ENCODE data around the gene ARHGEF28.

GRCh38 chr5:73822989-73823339, 197.0 kb downstream of the ARHGEF28 start:
- TF ChIP-seq CBFA2T2 (conservative IDR thresholded peaks at IDR 0.05) (no peak), GTF3C2 (IDR thresholded peaks at IDR 0.05; ENCODE audit: borderline replicate concordance, extremely low read depth, insufficient read length) (no peak), TAF1 (IDR thresholded peaks at IDR 0.05; ENCODE audit: control insufficient read depth, extremely low read depth, insufficient read depth, low read length, severe bottlenecking) (no peak), NFYB (IDR thresholded peaks at IDR 0.05; ENCODE audit: extremely low read depth, insufficient read length) (no peak), SNAPC5 (CRISPR knock-in tag; IDR thresholded peaks at IDR 0.05) (no peak), ZNF274 (IDR thresholded peaks at IDR 0.05; ENCODE audit: borderline replicate concordance, low read depth, low read length) (no peak), JUN (IDR thresholded peaks at IDR 0.05; ENCODE audit: borderline replicate concordance, low read depth, low read length) (no peak), JUN (CRISPR knock-in tag; IDR thresholded peaks at IDR 0.05; ENCODE audit: borderline replicate concordance) (no peak), POLR2G (IDR thresholded peaks at IDR 0.05; ENCODE audit: low read depth, low read length) (no peak), ZKSCAN8 (CRISPR knock-in tag; IDR thresholded peaks at IDR 0.05) (no peak), E2F6 (IDR thresholded peaks at IDR 0.05; ENCODE audit: borderline replicate concordance in 1 of 2, extremely low read depth in 1 of 2, insufficient read depth in 1 of 2, insufficient read length in 1 of 2, low read depth in 1 of 2, low read length in 1 of 2, poor library complexity in 1 of 2, severe bottlenecking in 1 of 2) (no peak), BRCA1 (IDR thresholded peaks at IDR 0.05) (no peak), BRCA1 (CRISPR knock-in tag; IDR thresholded peaks at IDR 0.05) (no peak)
- TF ChIP-seq, protein P1, sequence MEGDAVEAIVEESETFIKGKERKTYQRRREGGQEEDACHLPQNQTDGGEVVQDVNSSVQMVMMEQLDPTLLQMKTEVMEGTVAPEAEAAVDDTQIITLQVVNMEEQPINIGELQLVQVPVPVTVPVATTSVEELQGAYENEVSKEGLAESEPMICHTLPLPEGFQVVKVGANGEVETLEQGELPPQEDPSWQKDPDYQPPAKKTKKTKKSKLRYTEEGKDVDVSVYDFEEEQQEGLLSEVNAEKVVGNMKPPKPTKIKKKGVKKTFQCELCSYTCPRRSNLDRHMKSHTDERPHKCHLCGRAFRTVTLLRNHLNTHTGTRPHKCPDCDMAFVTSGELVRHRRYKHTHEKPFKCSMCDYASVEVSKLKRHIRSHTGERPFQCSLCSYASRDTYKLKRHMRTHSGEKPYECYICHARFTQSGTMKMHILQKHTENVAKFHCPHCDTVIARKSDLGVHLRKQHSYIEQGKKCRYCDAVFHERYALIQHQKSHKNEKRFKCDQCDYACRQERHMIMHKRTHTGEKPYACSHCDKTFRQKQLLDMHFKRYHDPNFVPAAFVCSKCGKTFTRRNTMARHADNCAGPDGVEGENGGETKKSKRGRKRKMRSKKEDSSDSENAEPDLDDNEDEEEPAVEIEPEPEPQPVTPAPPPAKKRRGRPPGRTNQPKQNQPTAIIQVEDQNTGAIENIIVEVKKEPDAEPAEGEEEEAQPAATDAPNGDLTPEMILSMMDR (IDR thresholded peaks at IDR 0.05 in 2 of 3, conservative IDR thresholded peaks at IDR 0.05 in 1 of 3; ENCODE audit: insufficient read depth in 2 of 3, low read depth in 1 of 3, low read length in 3 of 3): no peak
